Measurements from ENCODE around the gene ZNF491. TPM values are rescaled to one million over a fixed set of nuclear protein-coding genes. Genes with fewer than 3 reads are reported as not detected.

Gene ZNF491
- total and polyA plus RNA-seq, 4 experiments from 2014 or later, result 0.34 to 3.0 (median 2.0) TPM; not detected in 1

DNA sequence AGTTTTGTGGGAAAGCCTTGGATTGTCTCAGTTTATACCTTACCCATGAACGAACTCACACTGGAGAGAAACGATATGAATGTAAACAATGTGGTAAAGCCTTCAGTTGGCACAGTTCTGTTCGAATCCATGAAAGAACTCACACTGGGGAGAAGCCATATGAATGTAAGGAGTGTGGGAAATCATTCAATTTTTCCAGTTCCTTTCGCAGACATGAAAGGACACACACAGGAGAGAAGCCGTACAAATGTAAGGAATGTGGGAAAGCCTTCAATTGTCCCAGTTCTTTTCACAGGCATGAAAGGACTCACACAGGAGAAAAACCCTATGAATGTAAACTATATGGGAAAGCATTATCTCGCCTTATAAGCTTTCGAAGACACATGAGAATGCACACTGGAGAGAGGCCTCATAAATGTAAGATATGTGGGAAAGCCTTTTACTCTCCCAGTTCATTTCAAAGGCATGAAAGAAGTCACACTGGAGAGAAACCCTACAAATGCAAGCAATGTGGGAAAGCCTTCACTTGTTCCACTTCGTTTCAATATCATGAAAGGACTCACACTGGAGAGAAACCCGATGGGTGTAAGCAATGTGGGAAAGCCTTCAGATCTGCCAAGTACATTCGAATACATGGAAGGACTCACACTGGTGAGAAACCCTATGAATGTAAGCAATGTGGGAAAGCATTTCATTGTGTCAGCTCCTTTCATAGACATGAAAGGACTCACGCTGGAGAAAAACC lies 8.2 kb downstream of the ZNF491 start:
- H3K36me3 Mint-ChIP-seq, result peaks cover 24 to 30% of the 10 kb centered on the region in 2 donors
- H3K27me3 ChIP-seq (ENCODE audit: insufficient read depth, low read length), result no peaks in the 10 kb centered on the region
- H3K27me3 Mint-ChIP-seq, result no peaks in the 10 kb centered on the region

DNA sequence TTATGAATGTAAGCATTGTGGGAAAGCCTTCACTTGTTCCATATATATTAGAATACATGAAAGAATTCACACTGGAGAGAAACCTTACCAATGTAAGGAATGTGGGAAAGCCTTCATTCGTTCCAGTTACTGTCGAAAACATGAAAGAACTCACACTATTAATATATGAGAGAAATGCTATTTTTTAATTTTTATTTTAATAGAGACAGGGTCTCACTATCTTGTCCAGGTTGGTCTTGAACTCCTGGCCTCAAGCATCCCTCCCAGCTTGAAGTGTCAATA lies 8.7 kb downstream of the ZNF491 start:
- Histone ChIP-seq H3K27ac (ENCODE audit: low read depth, low read length) (no peak overlapping the region), H3K4me1 (ENCODE audit: insufficient read depth, low read length) (no peaks in the 10 kb centered on the region), H3K36me3 (ENCODE audit: insufficient read depth, low read length) (no peaks in the 10 kb centered on the region), H3K4me3 (ENCODE audit: low read length in 2 of 2) (no peak overlapping the region), H3K27me3 (ENCODE audit: insufficient read depth, low read length) (no peaks in the 10 kb centered on the region), H3K9me3 (ENCODE audit: control insufficient read depth in 1 of 2, low read length in 2 of 2) (peaks cover 16 to 26% of the 10 kb centered on the region in 2 donors)
- POLR2A ChIA-PET (ENCODE audit: partially characterized antibody), result no interaction called here
- H3K9me3 Mint-ChIP-seq, result peaks cover 0 to 54% (median 47%) of the 10 kb centered on the region in 8 donors
- H3K27me3 Mint-ChIP-seq, result no peaks in the 10 kb centered on the region
- CTCF ChIA-PET (ENCODE audit: partially characterized antibody), result interaction anchor here (0.8 to 7.8 kb wide), 2 partner anchors 8 to 157 kb away, joined by 3 to 92 read pairs; partner anchors contain the start of gene ZNF491
- H3K27ac Mint-ChIP-seq, result no peak overlapping the region
- DNase-seq, result no peak
- H3K4me1 Mint-ChIP-seq, result no peaks in the 10 kb centered on the region
- H3K36me3 Mint-ChIP-seq, result peaks cover 24 to 30% of the 10 kb centered on the region in 2 donors
- no peak overlapping the region for H3K4me3 Mint-ChIP-seq
- intact Hi-C loops (cut with micrococcal nuclease), result no loop called here

More for the DNA sequence above, 8.2 kb downstream of the ZNF491 start:
- POLR2A ChIA-PET (ENCODE audit: partially characterized antibody), result no interaction called here
- Mint-ChIP-seq H3K27ac (no peak overlapping the region), H3K4me1 (no peaks in the 10 kb centered on the region), H3K9me3 (peaks cover 0 to 54% (median 47%) of the 10 kb centered on the region in 8 donors), H3K4me3 (no peak overlapping the region)
- Histone ChIP-seq H3K4me1 (ENCODE audit: insufficient read depth, low read length) (no peaks in the 10 kb centered on the region), H3K27ac (ENCODE audit: low read depth, low read length) (no peak overlapping the region), H3K9me3 (ENCODE audit: control insufficient read depth in 1 of 2, low read length in 2 of 2) (peaks cover 16 to 26% of the 10 kb centered on the region in 2 donors), H3K4me3 (ENCODE audit: low read length in 2 of 2) (no peak overlapping the region), H3K36me3 (ENCODE audit: insufficient read depth, low read length) (no peaks in the 10 kb centered on the region)
- CTCF ChIA-PET (ENCODE audit: partially characterized antibody), result interaction anchor here (0.8 to 7.8 kb wide), 2 partner anchors 7 to 157 kb away, joined by 3 to 92 read pairs; partner anchors contain the start of gene ZNF491
- peak in 1 of 5 donors; percentile 9 for DNase-seq
- intact Hi-C loops (cut with micrococcal nuclease), result no loop called here

DNA sequence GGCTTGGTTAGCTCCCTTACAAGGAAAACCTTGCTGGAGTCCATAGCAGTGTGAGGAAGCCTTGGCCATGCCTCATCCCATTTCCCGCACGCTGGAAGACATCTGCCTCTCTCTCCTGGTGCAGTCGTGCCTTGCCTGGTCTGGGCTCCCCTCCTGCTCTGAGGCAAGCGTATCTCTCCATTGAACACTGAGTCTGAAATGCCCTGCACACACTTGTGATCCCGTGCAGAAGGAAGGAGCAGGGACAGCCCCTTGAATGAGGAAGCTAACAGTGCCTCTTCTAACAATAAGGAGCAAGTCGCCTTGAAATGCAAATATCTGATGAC lies 15.3 kb downstream of the ZNF491 start:
- POLR2A ChIA-PET (ENCODE audit: partially characterized antibody), result interaction anchor here (0.7 to 2.0 kb wide), 9 partner anchors 11 to 519 kb away, joined by 3 to 6 read pairs (median 4); partner anchors contain the start of genes ZNF439, ZNF441, ZNF491 and ZNF563
- Histone ChIP-seq H3K27me3 (ENCODE audit: insufficient read depth, low read length) (no peaks in the 10 kb centered on the region), H3K27ac (ENCODE audit: low read depth, low read length) (peak overlapping the region; percentile 56), H3K36me3 (ENCODE audit: insufficient read depth, low read length) (no peaks in the 10 kb centered on the region), H3K4me3 (ENCODE audit: low read length in 2 of 2) (peak overlapping the region; percentile 64 to 89), H3K9me3 (ENCODE audit: control insufficient read depth in 1 of 2, low read length in 2 of 2) (no peaks in the 10 kb centered on the region), H3K4me1 (ENCODE audit: insufficient read depth, low read length) (peaks cover 17% of the 10 kb centered on the region)
- CTCF ChIA-PET (ENCODE audit: partially characterized antibody), result interaction anchor here (0.6 to 7.8 kb wide), 4 partner anchors 9 to 327 kb away, joined by 3 to 92 read pairs (median 4); partner anchors contain the start of genes ZNF20 and ZNF491
- H3K27me3 Mint-ChIP-seq, result no peaks in the 10 kb centered on the region
- peak overlapping the region; percentile 93 to 96 (median 95) for H3K4me3 Mint-ChIP-seq
- H3K36me3 Mint-ChIP-seq, result peaks cover 10 to 21% of the 10 kb centered on the region in 2 donors
- peaks cover 13 to 29% (median 21%) of the 10 kb centered on the region in 4 donors for H3K4me1 Mint-ChIP-seq
- peaks cover 0 to 18% (median 6%) of the 10 kb centered on the region in 8 donors for H3K9me3 Mint-ChIP-seq
- intact Hi-C loops (cut with micrococcal nuclease), result loop anchor here (1.0 to 5.0 kb wide), 4 partner anchors 15 to 174 kb away; partner anchors contain the start of genes ZNF441 and ZNF491
- DNase-seq, result no peak
- peak overlapping the region; percentile 55 to 91 (median 86) for H3K27ac Mint-ChIP-seq

- H3K27me3 ChIP-seq (ENCODE audit: insufficient read depth, low read length), result no peaks in the 10 kb centered on the region
- no peaks in the 10 kb centered on the region for H3K36me3 ChIP-seq (ENCODE audit: insufficient read depth, low read length)
- H3K27ac ChIP-seq (ENCODE audit: low read depth, low read length), result peak within 1 kb of the TSS; percentile 56
- peak within 1 kb of the TSS; percentile 64 to 89 for H3K4me3 ChIP-seq (ENCODE audit: low read length in 2 of 2)
- H3K9me3 ChIP-seq (ENCODE audit: control insufficient read depth in 1 of 2, low read length in 2 of 2), result no peaks in the 10 kb centered on the region
- H3K36me3 Mint-ChIP-seq, result peaks cover 14 to 17% of the 10 kb centered on the region in 2 donors
- CTCF ChIA-PET (ENCODE audit: partially characterized antibody), result interaction anchor here (0.6 to 7.8 kb wide), 4 partner anchors 9 to 326 kb away, joined by 3 to 92 read pairs (median 4); partner anchors contain the start of genes ZNF20 and ZNF491
- peak within 1 kb of the TSS; percentile 93 to 96 (median 95) for H3K4me3 Mint-ChIP-seq
- intact Hi-C loops (cut with micrococcal nuclease), result loop anchor here (1.0 to 5.0 kb wide), 4 partner anchors 16 to 173 kb away; partner anchors contain the start of genes ZNF441 and ZNF491
- H3K4me1 ChIP-seq (ENCODE audit: insufficient read depth, low read length), result peaks cover 17% of the 10 kb centered on the region
- DNase-seq, result peak; percentile 74 to 82 (median 74)
- peaks cover 13 to 29% (median 21%) of the 10 kb centered on the region in 4 donors for H3K4me1 Mint-ChIP-seq
- peak within 1 kb of the TSS; percentile 55 to 91 (median 86) for H3K27ac Mint-ChIP-seq
- H3K27me3 Mint-ChIP-seq, result no peaks in the 10 kb centered on the region
- POLR2A ChIA-PET (ENCODE audit: partially characterized antibody), result interaction anchor here (0.7 to 2.0 kb wide), 9 partner anchors 12 to 519 kb away, joined by 3 to 6 read pairs (median 4); partner anchors contain the start of genes ZNF441, ZNF491, ZNF563 and ZNF763
- H3K9me3 Mint-ChIP-seq, result peaks cover 0 to 13% (median 2%) of the 10 kb centered on the region in 8 donors
Measured at GRCh38 chr19:11814029-11814699, 15.8 kb downstream of the ZNF491 start, which contains the start of gene ZNF440. TSS of gene ZNF440 (plus strand) at chr19:11814273. CDS start at chr19:11814448, 175 bp downstream.

DNA sequence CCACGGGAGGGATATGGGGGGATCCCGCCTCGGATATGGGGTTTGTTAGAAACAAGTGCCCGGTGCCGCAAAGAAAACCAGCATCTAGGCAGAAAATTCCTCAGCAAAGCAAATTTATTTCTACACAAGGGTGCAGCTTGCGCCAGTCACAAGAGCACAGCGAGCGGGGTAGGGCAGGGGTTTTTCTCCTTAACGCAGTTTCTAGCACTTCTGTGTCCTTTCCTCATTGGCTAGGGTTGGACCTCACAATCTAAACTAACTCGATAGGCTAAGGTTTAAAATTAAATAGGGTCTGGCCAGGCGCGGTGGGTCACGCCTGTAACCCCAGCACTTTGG lies 16.3 kb downstream of the ZNF491 start:
- ChIA-PET CTCF (ENCODE audit: partially characterized antibody) (interaction anchor here (7.8 kb wide), 1 partner anchor 16 kb away, joined by 92 read pairs; the partner anchor contains the start of gene ZNF491), POLR2A (ENCODE audit: partially characterized antibody) (interaction anchor here (0.7 to 2.0 kb wide), 8 partner anchors 12 to 518 kb away, joined by 3 to 6 read pairs (median 4); partner anchors contain the start of genes ZNF441, ZNF491, ZNF563 and ZNF763)
- Mint-ChIP-seq H3K4me3 (peak overlapping the region; percentile 68 to 95 (median 88)), H3K27ac (peak overlapping the region in 3 of 7 donors; percentile 8 to 55 (median 27)), H3K4me1 (peaks cover 13 to 29% (median 21%) of the 10 kb centered on the region in 4 donors), H3K9me3 (peaks cover 0 to 11% (median 0%) of the 10 kb centered on the region in 8 donors), H3K27me3 (no peaks in the 10 kb centered on the region), H3K36me3 (peaks cover 14 to 17% of the 10 kb centered on the region in 2 donors)
- DNase-seq, result no peak
- Histone ChIP-seq H3K4me3 (ENCODE audit: low read length in 2 of 2) (peak overlapping the region; percentile 64 to 89), H3K36me3 (ENCODE audit: insufficient read depth, low read length) (no peaks in the 10 kb centered on the region), H3K9me3 (ENCODE audit: control insufficient read depth in 1 of 2, low read length in 2 of 2) (no peaks in the 10 kb centered on the region), H3K27me3 (ENCODE audit: insufficient read depth, low read length) (no peaks in the 10 kb centered on the region), H3K4me1 (ENCODE audit: insufficient read depth, low read length) (peaks cover 17% of the 10 kb centered on the region), H3K27ac (ENCODE audit: low read depth, low read length) (peak overlapping the region; percentile 56)
- intact Hi-C loops (cut with micrococcal nuclease), result loop anchor here (1.0 to 5.0 kb wide), 4 partner anchors 16 to 173 kb away; partner anchors contain the start of genes ZNF441 and ZNF491

DNA sequence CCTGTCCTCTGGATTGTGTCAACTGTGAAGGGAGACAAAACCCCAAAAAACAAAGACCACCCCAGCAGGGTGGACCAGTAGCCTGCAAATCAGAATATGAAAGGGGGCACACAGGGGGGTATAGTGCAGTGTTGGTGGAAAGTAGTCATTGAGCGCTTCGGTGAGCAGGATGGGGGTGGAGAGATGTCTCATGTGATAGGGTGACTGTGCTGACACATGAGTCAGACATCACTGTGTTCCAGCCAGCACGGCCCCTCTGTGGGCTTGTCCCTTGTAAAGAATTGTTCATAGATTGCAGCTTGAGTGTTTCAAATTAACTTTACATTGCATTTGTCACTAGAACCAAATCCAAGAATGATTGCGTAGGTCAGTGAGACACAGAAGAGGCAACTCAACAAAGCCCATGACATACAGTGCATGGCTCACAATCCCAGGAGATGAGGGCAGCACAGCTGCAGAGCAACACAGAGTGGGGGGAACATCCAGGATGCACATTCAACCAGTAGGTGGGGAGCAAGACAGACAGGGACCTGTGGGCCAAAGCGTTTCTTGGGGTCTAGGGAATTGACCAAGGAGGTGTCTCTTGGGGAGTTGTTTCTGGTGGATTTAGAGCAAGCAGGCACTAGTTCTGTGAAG lies 23.3 kb downstream of the ZNF491 start:
- peaks cover 7% of the 10 kb centered on the region for H3K36me3 ChIP-seq (ENCODE audit: insufficient read depth, low read length)
- Mint-ChIP-seq H3K4me3 (peak overlapping the region in 1 of 8 donors; percentile 8), H3K9me3 (peaks cover 6 to 58% (median 38%) of the 10 kb centered on the region in 8 donors), H3K27ac (no peak overlapping the region), H3K4me1 (peaks cover 3 to 12% (median 7%) of the 10 kb centered on the region in 4 donors), H3K27me3 (no peaks in the 10 kb centered on the region), H3K36me3 (peaks cover 42 to 48% of the 10 kb centered on the region in 2 donors)
- DNase-seq, result no peak
- ChIA-PET POLR2A (ENCODE audit: partially characterized antibody) (no interaction called here), CTCF (ENCODE audit: partially characterized antibody) (no interaction called here)
- no peaks in the 10 kb centered on the region for H3K4me1 ChIP-seq (ENCODE audit: insufficient read depth, low read length)
- no peak overlapping the region for H3K4me3 ChIP-seq (ENCODE audit: low read length in 2 of 2)
- no peaks in the 10 kb centered on the region for H3K27me3 ChIP-seq (ENCODE audit: insufficient read depth, low read length)
- H3K27ac ChIP-seq (ENCODE audit: low read depth, low read length), result no peak overlapping the region
- intact Hi-C loops (cut with micrococcal nuclease), result no loop called here
- H3K9me3 ChIP-seq (ENCODE audit: control insufficient read depth in 1 of 2, low read length in 2 of 2), result peaks cover 0 to 4% of the 10 kb centered on the region in 2 donors

Data from CD4-positive, alpha-beta memory T cell (primary cell).